ENCODE data around the gene GAL3ST2. TPM values are rescaled to one million over a fixed set of nuclear protein-coding genes. Genes with fewer than 3 reads are reported as not detected.
"Not testable (repeated sequence)": the region's sequence is repeated elsewhere in the genome, so short reads cannot be mapped to it uniquely, and the experiment has no call there.

The GAL3ST2 gene
- total RNA-seq, 1 donor from 2014 or later: 1.2 TPM

DNA sequence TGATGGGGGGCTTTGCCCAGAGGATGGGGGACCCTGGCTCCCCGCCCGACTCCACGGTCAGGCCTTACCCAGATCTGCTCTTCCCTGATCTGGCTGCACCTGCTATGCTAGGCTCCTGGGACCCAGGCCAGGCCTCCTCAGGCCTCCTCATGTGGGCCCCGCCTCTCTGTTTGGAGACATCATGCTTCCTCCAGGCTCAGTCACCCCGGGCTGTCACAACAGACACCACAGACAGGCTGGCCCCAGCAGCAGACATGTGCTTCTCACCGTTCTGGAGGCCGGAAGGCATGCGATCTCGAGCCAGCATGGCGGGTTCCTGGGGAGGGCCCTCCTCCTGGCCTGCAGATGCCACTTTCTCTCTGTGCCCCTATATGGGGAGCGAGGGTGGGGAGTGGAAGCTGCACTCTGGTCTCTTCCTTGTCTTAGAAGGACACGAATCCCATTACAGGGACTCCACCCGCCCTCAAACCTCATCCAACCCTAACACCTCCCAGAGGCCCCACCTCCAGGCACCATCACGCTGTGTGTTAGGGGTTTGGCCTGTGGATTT, 21.5 kb downstream of the GAL3ST2 start:
- Mint-ChIP-seq H3K4me1 (no peaks in the 10 kb centered on the region), H3K9me3 (peaks cover 6% of the 10 kb centered on the region)

DNA sequence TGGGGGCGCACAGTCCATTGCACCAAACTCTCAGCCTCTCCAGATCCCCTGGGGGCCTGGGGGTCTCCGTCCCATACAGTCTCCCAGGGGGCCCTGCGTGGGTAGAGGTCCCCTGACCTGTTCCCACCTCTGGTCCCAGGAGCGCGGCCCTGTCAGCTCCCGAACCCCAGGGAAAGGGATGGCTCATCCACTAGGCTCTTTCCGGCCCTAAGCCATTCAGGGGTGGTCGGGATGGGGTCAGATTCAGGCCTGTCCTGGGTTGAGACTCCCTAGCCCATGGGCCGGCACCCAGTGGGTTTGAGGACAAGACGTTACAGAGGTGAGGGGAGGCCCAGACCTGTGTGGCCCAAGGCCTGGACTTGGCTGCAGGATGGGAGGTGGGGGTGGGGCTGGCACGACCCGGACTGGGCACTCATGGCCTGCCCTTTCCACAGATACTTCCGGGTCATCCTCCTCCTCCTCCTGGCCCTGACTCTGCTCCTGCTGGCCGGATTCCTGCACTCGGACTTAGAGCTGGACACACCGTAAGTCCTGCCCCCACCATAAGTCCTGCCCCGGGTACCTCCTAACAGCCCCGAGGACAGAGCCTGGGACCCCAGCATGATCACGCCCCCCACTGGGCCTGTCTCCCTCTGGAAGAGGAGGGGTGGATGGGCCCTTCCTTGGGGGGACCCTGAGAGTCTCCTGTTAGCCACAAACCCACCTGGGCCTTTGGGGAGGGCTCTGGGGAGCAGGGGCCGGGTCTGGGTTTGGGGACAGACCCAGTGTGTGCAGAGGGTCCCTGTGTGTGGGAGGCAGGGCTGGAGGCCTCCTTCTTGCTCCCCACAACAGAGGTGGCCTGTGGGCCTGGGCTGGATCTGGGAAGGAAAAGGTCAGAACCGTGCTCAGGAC, 22.3 kb downstream of the GAL3ST2 start:
- Mint-ChIP-seq H3K27me3 (peaks cover 2% of the 10 kb centered on the region), H3K4me3 (no peak overlapping the region), H3K9me3 (no peaks in the 10 kb centered on the region), H3K27ac (no peak overlapping the region), H3K36me3 (ENCODE audit: low read depth) (no peaks in the 10 kb centered on the region), H3K4me1 (peaks cover 2% of the 10 kb centered on the region)
- DNase-seq: peak; percentile 48
- intact Hi-C loops (cut with micrococcal nuclease): no loop called here

More for the DNA sequence above, 21.5 kb downstream of the GAL3ST2 start:
- Mint-ChIP-seq H3K4me3 (no peak overlapping the region), H3K27ac (no peak overlapping the region), H3K36me3 (ENCODE audit: low read depth) (no peaks in the 10 kb centered on the region), H3K27me3 (no peaks in the 10 kb centered on the region)
- DNase-seq: peak; percentile 55
- intact Hi-C loops (cut with micrococcal nuclease): no loop called here

DNA sequence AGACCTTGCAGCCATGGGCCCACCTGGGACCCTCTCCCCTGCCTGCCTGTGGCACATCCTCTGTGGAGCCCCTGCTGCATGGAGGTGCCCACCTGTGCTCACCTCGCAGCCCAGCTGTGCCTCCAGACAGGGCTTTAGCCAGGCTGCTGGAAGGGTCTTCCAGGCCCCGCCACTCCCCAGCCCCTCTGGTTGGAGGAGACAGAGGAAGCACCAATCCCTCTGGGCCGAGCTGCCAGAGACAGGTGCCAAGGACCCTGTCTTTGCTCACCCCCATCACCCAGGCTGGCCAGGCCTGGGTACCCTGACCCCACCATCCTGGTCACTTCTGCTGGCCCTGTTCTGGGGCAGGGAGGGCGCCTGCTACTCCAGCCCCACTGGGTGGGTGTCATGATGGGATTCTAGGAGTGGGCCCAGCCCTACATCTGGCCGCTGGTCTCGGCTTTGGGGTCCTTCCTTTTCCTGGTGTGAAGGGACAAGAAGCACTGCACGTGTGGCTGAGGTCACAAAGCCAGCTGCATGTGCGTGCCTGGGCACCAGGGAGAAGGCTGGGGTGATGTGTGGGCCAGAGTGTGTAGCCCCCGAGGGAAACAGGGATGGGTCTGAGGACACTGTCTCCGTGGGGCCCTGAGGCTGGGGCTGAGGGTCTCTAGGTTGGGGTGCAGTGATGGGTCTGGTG, 23.0 kb downstream of the GAL3ST2 start:
- no peaks in the 10 kb centered on the region for H3K9me3 Mint-ChIP-seq
- peaks cover 2% of the 10 kb centered on the region for H3K27me3 Mint-ChIP-seq
- H3K4me3 Mint-ChIP-seq: no peak overlapping the region
- intact Hi-C loops (cut with micrococcal nuclease): loop anchor here (5.0 kb wide), 1 partner anchor 63 kb away; no protein-coding TSS in a partner anchor
- no peaks in the 10 kb centered on the region for H3K36me3 Mint-ChIP-seq (ENCODE audit: low read depth)
- DNase-seq: peak; percentile 54
- no peak overlapping the region for H3K27ac Mint-ChIP-seq
- peaks cover 4% of the 10 kb centered on the region for H3K4me1 Mint-ChIP-seq

DNA sequence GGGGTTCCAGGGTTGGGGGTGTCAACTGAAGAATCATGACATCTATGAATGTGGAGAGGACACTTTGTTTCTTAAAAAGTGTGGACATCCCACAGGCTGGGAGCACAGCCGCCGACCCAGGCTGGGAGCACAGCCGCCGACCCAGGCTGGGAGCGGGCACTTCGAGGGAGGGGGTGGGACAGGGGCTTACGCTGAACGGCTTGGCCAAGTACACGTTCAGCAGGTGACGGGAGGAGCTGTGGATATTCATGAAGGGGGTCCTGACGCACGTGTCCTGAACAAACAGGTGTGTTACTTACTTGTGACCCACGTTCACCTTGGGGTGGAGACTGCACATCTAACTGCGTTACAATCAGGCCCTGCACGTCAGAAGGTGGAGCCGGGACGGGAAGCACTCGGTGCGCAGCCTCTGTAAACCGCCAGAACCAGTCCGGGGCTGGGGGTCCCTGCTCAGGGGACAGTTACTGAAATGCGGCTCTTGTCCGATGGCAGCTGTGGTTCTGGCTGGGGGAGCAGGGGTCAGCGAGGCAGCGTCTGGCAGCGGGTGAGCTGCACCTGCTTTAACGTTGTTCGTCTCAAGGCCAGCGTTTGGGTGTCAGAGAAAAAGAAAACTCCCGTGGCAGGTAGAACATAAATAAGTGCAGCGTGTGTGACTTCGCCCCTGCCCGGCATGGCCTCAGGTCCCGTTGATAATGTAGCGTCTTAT, 23.7 kb downstream of the GAL3ST2 start:
- H3K27me3 Mint-ChIP-seq; H3K9me3 Mint-ChIP-seq; H3K36me3 Mint-ChIP-seq (ENCODE audit: low read depth); H3K4me1 Mint-ChIP-seq; H3K4me3 Mint-ChIP-seq; H3K27ac Mint-ChIP-seq: not testable (repeated sequence)
- intact Hi-C loops (cut with micrococcal nuclease): loop anchor here (5.0 kb wide), 1 partner anchor 62 kb away; no protein-coding TSS in a partner anchor
- DNase-seq: peak; percentile 50

DNA sequence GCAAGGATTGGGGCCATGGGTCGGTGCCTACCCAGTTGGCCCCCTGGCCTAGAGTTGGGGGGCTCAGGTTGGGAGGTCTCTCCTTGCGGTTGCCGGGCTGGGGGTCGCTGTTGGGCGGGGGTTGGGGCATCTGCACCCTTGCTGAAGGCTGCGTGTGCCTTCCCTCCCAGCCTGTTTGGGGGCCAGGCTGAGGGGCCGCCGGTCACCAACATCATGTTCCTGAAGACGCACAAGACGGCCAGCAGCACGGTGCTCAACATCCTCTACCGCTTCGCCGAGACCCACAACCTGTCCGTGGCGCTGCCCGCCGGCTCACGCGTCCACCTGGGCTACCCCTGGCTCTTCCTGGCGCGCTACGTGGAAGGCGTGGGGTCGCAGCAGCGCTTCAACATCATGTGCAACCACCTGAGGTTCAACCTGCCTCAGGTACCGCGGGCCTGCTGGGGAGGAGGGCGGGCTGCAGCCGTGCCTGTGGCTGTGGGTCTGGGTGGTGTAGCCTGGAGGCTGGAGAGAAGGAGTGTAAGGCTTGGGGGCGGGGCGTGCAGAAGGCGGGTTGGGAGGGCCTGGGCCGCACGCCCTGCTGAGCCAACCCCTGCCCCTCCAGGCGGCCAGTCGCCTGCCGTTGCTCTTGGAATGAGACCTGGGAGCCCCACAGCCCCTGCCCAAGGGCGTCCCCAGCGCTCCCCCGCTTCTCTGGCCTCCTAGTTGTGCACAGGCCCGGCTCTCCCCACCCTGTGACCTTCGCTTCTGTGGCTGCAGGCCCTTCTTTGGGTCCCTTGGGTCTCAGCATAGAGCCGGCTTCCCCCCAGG, 25.2 kb downstream of the GAL3ST2 start:
- intact Hi-C loops (cut with micrococcal nuclease): loop anchor here (5.0 kb wide), 1 partner anchor 60 kb away; no protein-coding TSS in a partner anchor
- no peaks in the 10 kb centered on the region for H3K36me3 Mint-ChIP-seq (ENCODE audit: low read depth)
- no peaks in the 10 kb centered on the region for H3K9me3 Mint-ChIP-seq
- H3K4me1 Mint-ChIP-seq: peaks cover 7% of the 10 kb centered on the region
- peak; percentile 54 for DNase-seq
- peak overlapping the region; percentile 11 for H3K27ac Mint-ChIP-seq
- peaks cover 2% of the 10 kb centered on the region for H3K27me3 Mint-ChIP-seq
- H3K4me3 Mint-ChIP-seq: no peak overlapping the region

DNA sequence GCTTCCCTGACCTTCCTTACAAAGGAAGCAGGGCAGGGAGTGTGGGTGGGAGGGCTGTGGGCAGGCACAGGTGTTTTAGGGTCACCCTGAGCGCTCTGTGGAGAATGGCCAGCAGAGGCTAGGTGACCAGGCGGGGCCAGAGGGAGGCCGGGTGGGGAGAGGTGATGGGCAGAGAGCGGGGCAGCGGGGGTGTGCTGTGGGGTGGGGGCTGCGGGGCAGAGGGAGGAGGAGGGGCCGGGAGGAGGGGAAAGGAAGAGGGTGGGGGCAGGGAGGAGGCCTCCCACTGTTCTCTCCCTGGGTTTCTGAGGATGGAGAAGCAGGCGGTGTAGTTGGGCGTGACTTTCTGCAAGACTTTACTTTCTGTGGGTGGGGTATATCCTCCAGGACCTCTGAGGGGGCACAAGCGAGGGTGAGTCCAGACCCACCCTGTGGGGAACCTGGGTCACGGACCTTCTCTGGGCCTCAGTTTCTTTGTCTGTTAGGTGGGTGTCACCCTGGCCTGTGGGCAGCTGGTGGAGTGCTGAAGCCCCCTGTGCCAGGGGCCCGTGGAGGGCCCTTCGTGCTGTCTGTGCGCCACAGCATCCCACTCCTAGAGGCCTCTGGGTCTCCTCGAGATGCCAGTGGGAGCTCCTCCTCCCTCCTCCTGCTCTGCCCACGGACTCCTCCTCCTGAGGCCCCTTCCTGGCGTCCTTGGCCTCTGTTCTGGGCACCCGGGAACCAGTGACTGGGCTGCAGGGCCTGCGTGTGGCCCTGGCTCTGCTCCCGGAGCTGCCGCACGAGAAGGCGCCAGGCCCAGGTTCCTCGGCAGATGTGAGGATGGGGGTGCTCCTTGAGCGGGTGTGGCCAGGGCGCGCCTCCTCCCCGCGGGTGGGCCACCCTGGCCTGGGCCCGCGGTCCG, 26.0 kb downstream of the GAL3ST2 start:
- no peaks in the 10 kb centered on the region for H3K9me3 Mint-ChIP-seq
- DNase-seq: peak; percentile 51
- H3K4me3 Mint-ChIP-seq: no peak overlapping the region
- H3K36me3 Mint-ChIP-seq (ENCODE audit: low read depth): no peaks in the 10 kb centered on the region
- H3K27ac Mint-ChIP-seq: no peak overlapping the region
- H3K4me1 Mint-ChIP-seq: peaks cover 7% of the 10 kb centered on the region
- peaks cover 2% of the 10 kb centered on the region for H3K27me3 Mint-ChIP-seq
- intact Hi-C loops (cut with micrococcal nuclease): loop anchor here (5.0 kb wide), 1 partner anchor 60 kb away; no protein-coding TSS in a partner anchor

DNA sequence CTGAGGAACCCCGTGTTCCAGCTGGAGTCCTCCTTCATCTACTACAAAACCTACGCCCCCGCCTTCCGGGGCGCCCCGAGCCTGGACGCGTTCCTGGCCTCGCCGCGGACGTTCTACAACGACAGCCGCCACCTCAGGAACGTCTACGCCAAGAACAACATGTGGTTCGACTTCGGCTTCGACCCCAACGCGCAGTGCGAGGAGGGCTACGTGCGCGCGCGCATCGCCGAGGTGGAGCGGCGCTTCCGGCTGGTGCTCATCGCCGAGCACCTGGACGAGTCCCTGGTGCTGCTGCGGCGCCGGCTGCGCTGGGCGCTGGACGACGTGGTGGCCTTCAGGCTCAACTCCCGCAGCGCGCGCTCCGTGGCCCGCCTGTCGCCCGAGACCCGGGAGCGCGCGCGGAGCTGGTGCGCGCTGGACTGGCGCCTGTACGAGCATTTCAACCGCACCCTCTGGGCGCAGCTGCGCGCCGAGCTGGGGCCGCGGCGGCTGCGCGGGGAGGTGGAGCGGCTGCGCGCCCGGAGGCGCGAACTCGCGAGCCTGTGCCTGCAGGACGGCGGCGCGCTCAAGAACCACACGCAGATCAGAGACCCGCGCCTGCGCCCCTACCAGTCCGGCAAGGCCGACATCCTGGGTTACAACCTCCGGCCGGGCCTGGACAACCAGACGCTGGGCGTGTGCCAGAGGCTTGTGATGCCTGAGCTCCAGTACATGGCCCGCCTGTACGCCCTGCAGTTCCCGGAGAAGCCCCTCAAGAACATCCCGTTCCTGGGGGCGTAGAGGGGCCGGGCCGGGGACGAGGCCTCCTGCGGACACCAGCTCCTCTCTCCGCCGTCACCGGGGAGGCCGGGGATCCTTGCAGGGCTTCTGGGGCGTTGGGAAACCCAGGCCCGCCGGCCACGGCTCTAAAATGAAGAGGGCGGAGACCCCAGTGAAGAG, 27.0 kb downstream of the GAL3ST2 start:
- peak; percentile 85 for DNase-seq
- peaks cover 2% of the 10 kb centered on the region for H3K27me3 Mint-ChIP-seq
- peak overlapping the region; percentile 78 for H3K4me3 Mint-ChIP-seq
- H3K4me1 Mint-ChIP-seq: peaks cover 9% of the 10 kb centered on the region
- H3K36me3 Mint-ChIP-seq (ENCODE audit: low read depth): no peaks in the 10 kb centered on the region
- H3K27ac Mint-ChIP-seq: peak overlapping the region; percentile 60
- H3K9me3 Mint-ChIP-seq: no peaks in the 10 kb centered on the region
- intact Hi-C loops (cut with micrococcal nuclease): loop anchor here (2.0 to 5.0 kb wide), 2 partner anchors 15 to 59 kb away; no protein-coding TSS in a partner anchor

DNA sequence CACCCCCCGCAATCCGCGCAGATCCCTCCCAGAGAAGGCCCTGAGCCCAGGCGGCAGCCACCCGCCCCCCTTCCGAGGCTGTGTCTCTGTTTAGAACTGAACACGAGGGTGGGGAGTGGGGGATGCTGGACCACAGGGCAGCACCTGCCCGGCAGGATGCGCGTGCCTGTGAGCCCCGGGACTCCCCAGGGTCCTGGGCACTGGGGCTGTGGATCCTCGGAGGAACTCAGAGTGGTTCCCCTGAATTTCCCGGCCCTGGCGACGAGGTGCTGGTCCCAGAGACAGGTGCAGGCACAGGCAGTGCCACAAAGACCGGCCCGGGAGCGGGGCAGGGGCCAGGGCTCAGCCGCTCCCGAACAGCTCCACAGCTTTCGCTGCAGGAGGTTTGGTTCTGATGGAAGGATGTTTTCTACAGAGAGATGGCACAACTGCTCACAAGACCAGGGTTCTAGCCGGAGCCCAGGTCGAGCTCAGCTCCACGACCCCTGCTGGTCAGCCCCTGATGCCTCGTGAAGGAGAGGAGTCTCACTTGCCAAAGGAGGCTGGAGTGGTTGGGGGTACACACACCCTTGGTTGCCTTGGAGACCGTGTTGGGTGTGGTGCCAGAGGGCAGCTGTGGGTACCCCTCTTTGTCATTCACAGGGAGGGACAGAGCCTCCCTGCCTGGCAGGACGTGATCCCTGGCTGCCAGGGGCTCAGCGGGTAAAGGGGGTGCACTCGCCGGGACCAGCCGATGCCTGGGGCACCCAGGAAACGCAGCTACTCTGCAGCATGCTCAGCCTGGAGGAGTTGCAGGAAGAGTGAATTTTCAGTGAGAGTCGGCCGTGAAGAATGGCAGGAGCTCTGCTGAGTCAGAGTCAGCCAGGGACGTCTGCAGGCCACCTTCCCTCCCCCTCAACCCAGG, 28.0 kb downstream of the GAL3ST2 start:
- Mint-ChIP-seq H3K4me3 (peak overlapping the region; percentile 73), H3K27ac (peak overlapping the region; percentile 56), H3K27me3 (peaks cover 2% of the 10 kb centered on the region), H3K4me1 (peaks cover 9% of the 10 kb centered on the region), H3K36me3 (ENCODE audit: low read depth) (no peaks in the 10 kb centered on the region), H3K9me3 (no peaks in the 10 kb centered on the region)
- DNase-seq: peak; percentile 73
- intact Hi-C loops (cut with micrococcal nuclease): loop anchor here (2.0 to 5.0 kb wide), 2 partner anchors 16 to 58 kb away; no protein-coding TSS in a partner anchor

DNA sequence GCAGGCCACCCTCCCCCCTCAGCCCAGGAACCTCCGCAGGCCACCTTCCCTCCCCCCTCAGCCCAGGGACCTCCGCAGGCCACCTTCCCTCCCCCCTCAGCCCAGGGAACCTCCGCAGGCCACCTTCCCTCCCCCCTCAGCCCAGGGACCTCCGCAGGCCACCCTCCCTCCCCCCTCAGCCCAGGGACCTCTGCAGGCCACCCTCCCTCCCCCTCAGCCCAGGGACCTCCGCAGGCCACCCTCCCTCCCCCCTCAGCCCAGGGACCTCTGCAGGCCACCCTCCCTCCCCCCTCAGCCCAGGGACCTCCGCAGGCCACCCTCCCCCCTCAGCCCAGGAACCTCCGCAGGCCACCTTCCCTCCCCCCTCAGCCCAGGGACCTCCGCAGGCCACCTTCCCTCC, 29.6 kb downstream of the GAL3ST2 start:
- H3K27ac Mint-ChIP-seq; DNase-seq; H3K36me3 Mint-ChIP-seq (ENCODE audit: low read depth); H3K27me3 Mint-ChIP-seq; intact Hi-C loops (cut with micrococcal nuclease); H3K4me1 Mint-ChIP-seq; H3K4me3 Mint-ChIP-seq; H3K9me3 Mint-ChIP-seq: not testable (repeated sequence)

DNA sequence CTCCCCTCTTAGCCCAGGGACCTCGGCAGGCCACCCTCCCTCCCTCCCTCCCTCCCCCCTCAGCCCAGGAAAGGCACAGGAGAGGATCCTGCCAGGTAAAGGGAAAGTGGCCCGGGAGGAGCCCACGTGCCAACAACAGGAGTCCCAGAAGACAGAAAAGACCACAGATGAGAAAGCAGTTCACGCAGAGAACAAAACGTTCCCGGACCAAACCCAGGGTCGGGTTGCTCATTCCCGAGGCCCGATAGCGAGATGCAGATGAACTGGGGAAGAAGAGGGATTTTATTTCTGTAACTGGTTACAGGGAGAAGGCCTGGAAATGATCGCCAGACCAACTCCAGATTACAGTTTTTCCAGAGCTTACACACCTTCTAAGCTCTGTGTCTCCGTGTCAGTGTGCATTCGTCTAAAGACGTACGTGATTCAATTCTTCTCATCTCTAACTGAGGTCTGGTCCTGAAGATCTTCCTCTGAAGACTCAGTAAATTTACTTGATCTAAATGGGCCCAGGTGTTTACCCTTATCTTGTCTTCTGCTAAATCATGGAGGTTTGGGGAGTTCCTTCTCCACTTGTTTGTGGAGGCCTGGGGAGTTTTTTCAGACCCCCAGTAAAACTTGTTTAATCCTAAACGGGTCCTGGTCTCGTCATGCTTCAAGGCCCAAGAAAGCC, 31.6 kb downstream of the GAL3ST2 start:
- peak; percentile 53 for DNase-seq
- Mint-ChIP-seq H3K27ac (no peak overlapping the region), H3K9me3 (no peaks in the 10 kb centered on the region), H3K4me3 (no peak overlapping the region), H3K36me3 (ENCODE audit: low read depth) (no peaks in the 10 kb centered on the region), H3K4me1 (peaks cover 9% of the 10 kb centered on the region), H3K27me3 (peaks cover 2% of the 10 kb centered on the region)
- intact Hi-C loops (cut with micrococcal nuclease): no loop called here
